Measurements from ENCODE around the gene FOXJ3.

- no peak for TF ChIP-seq REST (IDR thresholded peaks at IDR 0.05)
- TF ChIP-seq CTCF (IDR thresholded peaks at IDR 0.05; ENCODE audit: low read depth, low read length, missing input control): no peak
- TF ChIP-seq YY1 (IDR thresholded peaks at IDR 0.05): no peak
- no peak for TF ChIP-seq RAD21 (IDR thresholded peaks at IDR 0.05)
- TF ChIP-seq GABPA (IDR thresholded peaks at IDR 0.05 in 1 of 2, conservative IDR thresholded peaks at IDR 0.05 in 1 of 2): no peak
- TF ChIP-seq SP1 (IDR thresholded peaks at IDR 0.05): no peak
- no peak for TF ChIP-seq HNF4G (IDR thresholded peaks at IDR 0.05)
- TF ChIP-seq RXRA (IDR thresholded peaks at IDR 0.05): no peak
- no peak for TF ChIP-seq JUND (IDR thresholded peaks at IDR 0.05)
- TF ChIP-seq TAF1 (conservative IDR thresholded peaks at IDR 0.05): no peak
- no peak for TF ChIP-seq ATF3 (IDR thresholded peaks at IDR 0.05)
- TF ChIP-seq MAX (IDR thresholded peaks at IDR 0.05): no peak
- TF ChIP-seq EGR1 (IDR thresholded peaks at IDR 0.05; ENCODE audit: low read depth in 2 of 2): no peak
- no peak for TF ChIP-seq FOXA1 (IDR thresholded peaks at IDR 0.05)
These were observed 193.1 kb downstream of the FOXJ3 start for GRCh38 chr1:42141978-42142377.
